ENCODE results near the gene CD4.

CD4 gene

DNA sequence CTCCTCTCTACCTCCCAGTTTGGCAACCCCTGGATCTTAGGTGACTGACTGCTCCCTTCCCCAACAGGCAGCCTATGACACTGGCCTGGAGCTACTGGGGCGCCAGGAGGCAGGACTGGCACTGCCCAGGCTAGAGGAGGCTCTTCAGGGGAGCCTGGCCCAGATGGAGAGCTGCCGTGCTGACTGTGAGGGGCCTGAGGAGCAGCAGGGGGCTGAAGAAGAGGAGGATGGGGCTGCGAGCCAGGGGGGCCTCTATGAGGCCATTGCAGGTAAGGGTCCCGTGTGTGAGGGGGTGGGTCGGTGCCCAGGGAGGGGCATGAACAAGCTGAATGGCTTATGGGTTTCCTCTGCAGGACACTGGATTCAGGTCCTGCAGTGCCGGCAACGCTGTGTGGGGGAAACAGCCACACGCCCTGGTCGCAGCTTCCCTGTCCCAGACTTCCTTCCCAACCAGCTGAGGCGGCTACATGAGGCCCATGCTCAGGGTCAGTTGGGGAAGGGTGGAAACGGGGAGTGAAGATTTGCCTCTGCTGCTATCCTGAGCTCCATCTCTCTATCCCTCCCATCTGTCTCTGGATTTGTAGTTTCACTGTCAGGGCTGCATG is 41.1 kb downstream of the CD4 start:
- DNase-seq: no peak

DNA sequence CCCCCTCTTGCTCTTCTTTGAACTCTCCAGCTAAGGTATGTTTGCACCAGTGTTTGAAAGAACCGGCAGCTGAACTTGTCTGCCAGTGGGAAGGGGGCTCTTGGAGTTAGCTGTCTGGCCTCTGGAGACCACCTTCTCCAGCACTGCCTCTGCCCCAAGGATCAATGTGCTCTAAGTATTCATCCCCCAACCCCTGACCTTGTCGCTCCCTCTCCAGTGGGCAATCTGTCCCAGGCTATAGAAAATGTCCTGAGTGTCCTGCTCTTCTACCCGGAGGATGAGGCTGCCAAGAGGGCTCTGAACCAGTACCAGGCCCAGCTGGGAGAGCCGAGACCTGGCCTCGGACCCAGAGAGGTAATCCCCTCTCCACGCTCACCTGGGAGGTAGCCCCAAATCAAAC is 41.7 kb downstream of the CD4 start:
- DNase-seq: no peak

GRCh38 chr12:6831450-6831995 is 42.2 kb downstream of the CD4 start:
- DNase-seq: no peak

- no peak for DNase-seq
Measured at GRCh38 chr12:6832125-6832524, 42.8 kb downstream of the CD4 start.

GRCh38 chr12:6833189-6833890 is 44.0 kb downstream of the CD4 start:
- no peak for DNase-seq

DNA sequence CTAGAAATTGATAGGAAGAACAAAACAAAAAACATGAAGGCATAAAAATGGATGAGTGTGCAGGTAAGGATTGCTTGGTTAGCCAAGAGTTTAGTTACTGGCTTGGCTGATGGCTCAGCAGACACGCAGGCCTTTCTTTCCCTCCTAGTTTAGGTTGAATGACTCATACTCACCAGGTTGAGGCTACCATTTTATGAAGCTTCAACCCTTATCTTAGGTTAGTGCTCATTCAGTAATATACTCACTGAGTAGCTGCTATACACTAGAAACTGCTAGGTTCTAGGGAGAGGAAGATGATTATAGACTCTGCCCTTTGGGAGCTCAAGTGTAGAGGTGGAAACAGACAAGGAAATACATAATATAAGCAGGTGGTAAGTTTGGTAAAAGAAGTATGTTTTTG is 44.9 kb downstream of the CD4 start:
- DNase-seq: no peak

DNA sequence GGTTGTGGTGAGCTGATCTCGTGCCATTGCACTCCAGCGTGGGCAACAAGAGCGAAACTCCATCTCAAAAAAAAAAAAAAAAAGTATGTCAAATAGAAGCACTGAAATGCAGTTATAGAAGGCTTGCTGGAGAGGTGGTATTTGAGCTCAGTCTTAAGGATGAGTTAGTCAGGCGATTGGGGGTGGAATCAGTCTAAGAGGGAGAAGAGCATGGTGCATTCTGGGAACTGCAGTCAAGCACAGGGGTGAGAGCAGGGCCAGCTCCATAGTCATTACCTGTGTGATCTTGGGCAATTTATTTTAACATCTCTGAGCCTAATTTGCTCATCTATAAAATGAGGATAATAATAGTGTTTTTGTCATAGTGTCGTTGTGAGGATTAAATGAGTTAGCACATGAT is 45.5 kb downstream of the CD4 start:
- no peak for DNase-seq

GRCh38 chr12:6836851-6837250 is 47.5 kb downstream of the CD4 start:
- no peak for DNase-seq

DNA sequence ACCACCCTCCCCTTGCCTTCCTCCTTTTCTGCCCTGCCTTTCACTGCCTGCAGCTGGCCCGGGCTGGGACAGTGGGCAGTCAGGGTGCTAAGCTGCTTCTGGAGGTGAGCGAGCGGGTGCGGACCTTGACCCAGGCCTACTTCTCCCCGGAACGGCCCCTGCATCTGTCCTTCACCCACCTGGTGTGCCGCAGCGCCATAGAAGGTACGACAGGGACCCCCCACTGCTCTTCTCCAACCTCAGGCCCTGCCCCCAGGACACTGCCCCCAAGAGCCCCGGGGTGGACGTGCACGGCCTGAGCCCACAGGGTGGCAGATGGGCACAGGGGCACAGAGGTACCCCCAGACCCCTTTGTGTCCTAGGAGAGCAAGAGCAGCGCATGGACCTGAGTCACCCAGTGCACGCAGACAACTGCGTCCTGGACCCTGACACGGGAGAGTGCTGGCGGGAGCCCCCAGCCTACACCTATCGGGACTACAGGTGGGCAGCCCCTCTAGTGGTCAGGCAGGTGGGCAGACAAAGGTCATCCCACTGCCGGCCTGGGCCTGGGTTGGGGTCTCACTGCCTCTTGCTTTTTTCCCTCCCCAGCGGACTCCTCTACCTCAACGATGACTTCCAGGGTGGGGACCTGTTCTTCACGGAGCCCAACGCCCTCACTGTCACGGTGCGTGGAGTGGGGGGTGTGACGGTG is 48.2 kb downstream of the CD4 start:
- DNase-seq: no peak

GRCh38 chr12:6838854-6839253 is 49.5 kb downstream of the CD4 start:
- no peak for DNase-seq

DNA sequence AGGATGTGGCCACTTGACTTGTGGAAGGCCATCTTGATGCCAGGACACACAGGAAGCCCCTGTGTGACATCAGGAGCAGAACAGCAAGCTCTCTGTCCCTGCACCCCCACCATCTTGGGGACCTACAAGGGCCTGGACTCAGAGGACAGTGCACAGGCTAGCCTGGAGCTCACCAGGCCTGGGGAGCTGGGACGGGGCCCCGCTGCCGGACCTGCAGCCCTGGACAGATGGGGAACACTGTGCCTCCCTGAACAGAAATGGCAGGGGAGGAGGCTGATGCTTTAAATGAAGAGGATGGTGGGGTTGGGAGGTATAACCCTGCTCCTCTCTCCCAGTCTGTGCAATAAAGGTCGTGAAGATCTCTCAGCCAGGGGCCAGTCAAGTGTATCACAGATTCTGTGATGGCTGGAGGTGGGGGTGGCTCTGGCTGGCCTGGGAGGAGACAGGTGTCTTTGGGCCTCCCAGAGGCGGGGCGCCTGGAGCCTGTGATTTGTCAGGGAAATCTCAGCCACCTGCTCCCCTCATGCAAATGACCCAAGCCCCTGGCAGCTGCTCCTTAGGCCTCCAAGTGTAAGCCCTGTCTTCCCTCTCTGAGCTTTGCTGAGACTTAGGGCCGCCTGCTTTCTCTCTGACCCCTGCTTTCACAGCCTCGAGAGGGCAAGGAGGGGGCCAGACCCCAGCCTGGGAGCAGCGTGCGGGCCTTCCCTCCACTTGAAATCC is 50.3 kb downstream of the CD4 start:
- DNase-seq: no peak

- DNase-seq: no peak
Measured at GRCh38 chr12:6840330-6840729, 51.0 kb downstream of the CD4 start.

DNA sequence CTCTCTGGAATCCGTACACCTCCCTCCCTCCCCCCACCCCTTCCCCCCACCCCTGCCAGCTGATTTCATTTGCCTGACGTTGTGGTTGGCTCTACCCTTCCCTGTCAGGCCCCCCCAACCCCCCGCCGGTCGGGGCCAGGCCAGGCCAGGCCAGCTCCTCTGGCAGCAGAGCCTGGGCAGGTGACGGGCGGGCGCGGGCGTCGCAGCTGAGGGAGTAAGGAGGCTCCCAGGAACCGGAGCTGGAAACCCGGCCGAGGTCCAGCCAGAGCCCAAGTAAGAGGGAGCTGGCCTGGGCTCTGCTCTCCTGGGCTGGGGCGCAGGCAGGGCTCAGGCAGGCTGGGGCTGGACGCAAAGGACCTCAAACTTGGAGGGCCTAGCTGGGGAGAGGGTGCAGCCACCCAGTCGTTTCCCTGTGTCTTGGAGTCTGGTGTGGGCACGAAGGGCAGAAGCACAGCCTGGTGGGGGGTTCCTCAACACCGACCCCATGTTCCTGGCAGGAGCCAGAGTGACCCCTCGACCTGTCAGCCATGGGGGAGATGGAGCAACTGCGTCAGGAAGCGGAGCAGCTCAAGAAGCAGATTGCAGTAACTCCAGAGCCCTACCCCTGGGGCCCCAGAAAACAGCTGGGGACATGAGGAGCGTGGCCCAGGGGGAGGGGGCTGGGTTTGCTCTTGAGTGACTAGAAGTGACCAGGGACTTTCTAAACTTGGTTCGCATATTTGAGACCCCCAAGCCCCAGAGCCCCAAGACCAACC is 51.6 kb downstream of the CD4 start, which contains the start of gene GNB3:
TSS of gene GNB3 (plus strand) at position 165 of the 755 bp plus-strand sequence. CDS start at position 528, 363 bp downstream.
- no peak for DNase-seq

GRCh38 chr12:6842075-6842474 is 52.7 kb downstream of the CD4 start:
- no peak for DNase-seq

DNA sequence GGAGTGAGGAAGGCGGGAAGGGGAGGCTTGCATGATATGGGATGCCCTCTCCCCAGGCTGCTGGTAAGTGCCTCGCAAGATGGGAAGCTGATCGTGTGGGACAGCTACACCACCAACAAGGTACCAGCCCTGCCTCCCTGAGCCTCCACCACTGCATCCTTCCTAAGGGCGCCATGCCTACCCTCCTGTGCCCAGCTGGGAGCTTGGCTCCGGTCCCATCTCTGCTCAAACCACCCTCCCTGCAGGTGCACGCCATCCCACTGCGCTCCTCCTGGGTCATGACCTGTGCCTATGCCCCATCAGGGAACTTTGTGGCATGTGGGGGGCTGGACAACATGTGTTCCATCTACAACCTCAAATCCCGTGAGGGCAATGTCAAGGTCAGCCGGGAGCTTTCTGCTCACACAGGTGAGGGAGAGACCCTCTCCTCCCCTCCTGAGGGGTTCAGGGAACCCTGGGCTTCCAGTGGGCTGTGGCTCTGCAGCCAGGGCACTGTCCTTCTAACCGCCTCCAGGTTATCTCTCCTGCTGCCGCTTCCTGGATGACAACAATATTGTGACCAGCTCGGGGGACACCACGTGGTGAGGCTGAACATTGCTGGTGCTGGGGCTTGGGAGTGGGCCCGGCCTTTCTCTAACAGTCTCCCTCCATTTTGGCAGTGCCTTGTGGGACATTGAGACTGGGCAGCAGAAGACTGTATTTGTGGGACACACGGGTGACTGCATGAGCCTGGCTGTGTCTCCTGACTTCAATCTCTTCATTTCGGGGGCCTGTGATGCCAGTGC is 54.0 kb downstream of the CD4 start:
- DNase-seq: no peak

DNA sequence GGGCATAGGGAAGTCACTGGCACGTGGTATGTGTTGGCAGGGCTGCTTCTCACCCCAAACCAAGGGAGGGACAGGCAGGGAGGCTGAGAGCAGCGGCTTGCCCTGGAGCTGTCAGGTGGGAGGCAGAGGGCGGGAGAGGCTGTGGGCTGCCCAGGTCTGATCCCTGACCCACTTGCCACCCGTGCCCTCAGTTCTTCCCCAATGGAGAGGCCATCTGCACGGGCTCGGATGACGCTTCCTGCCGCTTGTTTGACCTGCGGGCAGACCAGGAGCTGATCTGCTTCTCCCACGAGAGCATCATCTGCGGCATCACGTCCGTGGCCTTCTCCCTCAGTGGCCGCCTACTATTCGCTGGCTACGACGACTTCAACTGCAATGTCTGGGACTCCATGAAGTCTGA is 56.1 kb downstream of the CD4 start:
- DNase-seq: no peak

- DNase-seq: no peak
Measured at GRCh38 chr12:6846316-6846869, 57.1 kb downstream of the CD4 start.

GRCh38 chr12:6847676-6848075 is 58.3 kb downstream of the CD4 start:
- DNase-seq: no peak

GRCh38 chr12:6849427-6849826 is 60.1 kb downstream of the CD4 start:
- no peak for DNase-seq

GRCh38 chr12:6849976-6850560 is 60.7 kb downstream of the CD4 start:
- DNase-seq: no peak

DNA sequence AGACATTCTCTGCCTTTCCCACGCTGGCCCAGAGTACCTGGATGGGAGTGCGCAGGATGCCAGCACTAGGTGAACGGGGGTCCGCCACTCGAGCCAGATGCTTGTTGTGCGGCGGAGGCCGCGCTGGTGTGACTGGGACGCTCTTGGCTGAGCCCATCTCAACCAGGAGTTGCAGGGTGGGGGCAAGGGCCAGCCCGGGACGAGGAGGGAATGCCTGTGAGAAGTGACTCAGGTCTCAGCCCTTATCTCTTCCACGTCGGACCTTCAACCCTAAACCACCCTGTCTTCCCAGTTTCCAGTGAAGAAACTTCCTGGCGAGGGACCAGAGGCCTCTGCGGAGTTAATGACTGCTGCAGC is 61.4 kb downstream of the CD4 start:
- DNase-seq: no peak

All from Kasumi-1 (cell line).